Epithelial cell of proximal tubule (primary cell): Measurements from ENCODE around the gene IRF2BP2. TPM values are rescaled to one million over a fixed set of nuclear protein-coding genes. Genes with fewer than 3 reads are reported as not detected.

Experiments
- DNase-seq: peaks from one replicate; pipeline ENCODE4 v3.0.0-alpha.2; 2011; ENCODE audit warnings: low read depth
- H3K4me3 ChIP-seq: 2 replicates; pipeline ENCODE4 v1.5.1; 2011; ENCODE audit warnings: low read depth, mild to moderate bottlenecking, low read length
- CTCF ChIP-seq: conservative IDR thresholded peaks from 2 replicates; pipeline ENCODE4 v1.5.1; 2012; ENCODE audit warnings: low read depth, mild to moderate bottlenecking, low read length
- total RNA-seq: library from RNA; depleted of rRNA; stranded (reverse); fragments of >200 nt; gene quantifications from 2 replicates; pipeline ENCODE4 v1.2.3, GENCODE V29; 2015

IRF2BP2 gene
- total RNA-seq, 1 donor from 2014 or later, result 70.5 TPM

- no peak for DNase-seq
- TF ChIP-seq CTCF, result no peak
- H3K4me3 ChIP-seq, result no peak overlapping the region
Measured at GRCh38 chr1:234614081-234614489, 4.1 kb upstream of the IRF2BP2 start.

- no peak for DNase-seq
- TF ChIP-seq CTCF, result no peak
- H3K4me3 ChIP-seq, result peak overlapping the region; percentile 32
Measured at GRCh38 chr1:234613128-234613875, 3.3 kb upstream of the IRF2BP2 start.

- no peak for TF ChIP-seq CTCF
- peak; percentile 97 for DNase-seq
- H3K4me3 ChIP-seq, result peak overlapping the region; percentile 32
Measured at GRCh38 chr1:234612352-234613127, 2.6 kb upstream of the IRF2BP2 start.

- TF ChIP-seq CTCF, result no peak
Measured at GRCh38 chr1:234611847-234612351, 1.9 kb upstream of the IRF2BP2 start.

GRCh38 chr1:234611225-234611846, 1.4 kb upstream of the IRF2BP2 start:
- H3K4me3 ChIP-seq, result peak overlapping the region; percentile 34
- TF ChIP-seq CTCF, result peak; percentile 13
- no peak for DNase-seq

More at GRCh38 chr1:234611847-234612351, 1.9 kb upstream of the IRF2BP2 start:
- DNase-seq, result no peak
- peak overlapping the region; percentile 32 for H3K4me3 ChIP-seq

- peak overlapping the region; percentile 62 for H3K4me3 ChIP-seq
- no peak for TF ChIP-seq CTCF
- DNase-seq, result no peak
Measured at GRCh38 chr1:234610666-234611224, 767 bp upstream of the IRF2BP2 start.
